Astrocyte (in vitro differentiated cells and primary cell): Measurements from ENCODE around the gene USP6NL.

Experiments used
- CTCF ChIP-seq: IDR thresholded peaks from 2 replicates; pipeline ENCODE4 v1.5.1; 2011; ENCODE audit warnings: low read depth, mild to moderate bottlenecking, inconsistent platforms, low read length, moderate library complexity; ENCODE audit not compliant: insufficient read depth
- EZH2 ChIP-seq: IDR thresholded peaks from 2 replicates; pipeline ENCODE4 v1.6.1; 2012; ENCODE audit warnings: mild to moderate bottlenecking, low read length, inconsistent platforms; ENCODE audit not compliant: insufficient read depth

GRCh38 chr10:11472158-11472753 is 139.2 kb downstream of the USP6NL start:
- peak; percentile 83 for TF ChIP-seq CTCF
- no peak for TF ChIP-seq EZH2
